NK-92 (cell line): ENCODE data around the gene OLIG2.

Experiments used
- DNase-seq: peaks from one replicate; lab custom pipeline; 2025; ENCODE audit not compliant: unreplicated experiment; lab: John Stamatoyannopoulos, UW

Gene OLIG2

GRCh38 chr21:33019885-33020557, 5.7 kb upstream of the OLIG2 start:
- DNase-seq = no peak

- DNase-seq = no peak
Measured at GRCh38 chr21:33020558-33021100, 5.1 kb upstream of the OLIG2 start.

- no peak for DNase-seq
Measured at GRCh38 chr21:33021150-33021549, 4.6 kb upstream of the OLIG2 start.

- DNase-seq = no peak
Measured at GRCh38 chr21:33021667-33022066, 4.1 kb upstream of the OLIG2 start.

- no peak for DNase-seq
Measured at GRCh38 chr21:33022489-33022827, 3.3 kb upstream of the OLIG2 start.

GRCh38 chr21:33022828-33023573, 2.7 kb upstream of the OLIG2 start:
- DNase-seq = no peak

GRCh38 chr21:33023574-33024200, 2.0 kb upstream of the OLIG2 start:
- no peak for DNase-seq

GRCh38 chr21:33024201-33025103, 1.3 kb upstream of the OLIG2 start:
- DNase-seq = no peak

GRCh38 chr21:33025106-33025488, 638 bp upstream of the OLIG2 start:
- DNase-seq = no peak

GRCh38 chr21:33026443-33026858, 716 bp downstream of the OLIG2 start:
- no peak for DNase-seq

- no peak for DNase-seq
Measured at GRCh38 chr21:33026878-33027400, 1.2 kb downstream of the OLIG2 start.

- DNase-seq = no peak
Measured at GRCh38 chr21:33027401-33028286, 1.9 kb downstream of the OLIG2 start.

GRCh38 chr21:33028287-33028670, 2.5 kb downstream of the OLIG2 start:
- no peak for DNase-seq

- no peak for DNase-seq
Measured at GRCh38 chr21:33028773-33029384, 3.1 kb downstream of the OLIG2 start.

- no peak for DNase-seq
Measured at GRCh38 chr21:33029385-33029921, 3.7 kb downstream of the OLIG2 start.

- DNase-seq = no peak
Measured at GRCh38 chr21:33029975-33030461, 4.3 kb downstream of the OLIG2 start.

GRCh38 chr21:33030633-33031032, 4.9 kb downstream of the OLIG2 start:
- no peak for DNase-seq

GRCh38 chr21:33031152-33031911, 5.6 kb downstream of the OLIG2 start:
- DNase-seq = no peak
